ENCODE results near the gene SSX1. TPM values are rescaled to one million over a fixed set of nuclear protein-coding genes. Genes with fewer than 3 reads are reported as not detected.

The SSX1 gene
- total RNA-seq, 1 donor from 2014 or later = not detected

Other genes starting within 250 kb of the SSX1 start
- gene SPACA5, start 248.4 kb upstream of the SSX1 start, total RNA-seq (ENCODE audit: unreplicated experiment) = not detected
- 2.8 TPM for gene ZNF630, start 183.8 kb upstream of the SSX1 start, total RNA-seq (ENCODE audit: unreplicated experiment)
- gene SPACA5B, start 124.8 kb upstream of the SSX1 start, total RNA-seq (ENCODE audit: unreplicated experiment) = not detected
- not detected for gene SSX5, start 58.6 kb upstream of the SSX1 start, total RNA-seq (ENCODE audit: unreplicated experiment)
- gene SSX3, start 101.3 kb downstream of the SSX1 start, total RNA-seq (ENCODE audit: unreplicated experiment) = not detected
- 0.71 TPM for gene SSX4, start 128.1 kb downstream of the SSX1 start, total RNA-seq (ENCODE audit: unreplicated experiment)
- 0.71 TPM for gene SSX4B, start 156.6 kb downstream of the SSX1 start, total RNA-seq (ENCODE audit: unreplicated experiment)
- 136 TPM for gene SLC38A5, start 214.9 kb downstream of the SSX1 start, total RNA-seq (ENCODE audit: unreplicated experiment)
- 87.6 TPM for gene FTSJ1, start 220.8 kb downstream of the SSX1 start, total RNA-seq (ENCODE audit: unreplicated experiment)